WTC11 (cell line): ENCODE data around the gene FAM114A1. TPM values are rescaled to one million over a fixed set of nuclear protein-coding genes. Genes with fewer than 3 reads are reported as not detected.

ENCODE experiments used
- ATAC-seq: fragments of 200-7000 bp; cut with Tn5 transposase; 2 replicates; pipeline ENCODE4 v1.10.0; 2021; ENCODE audit warnings: mild to moderate bottlenecking, moderate library complexity
- CTCF ChIA-PET: fragments of 300-600 bp; sonication (Branson Sonifier 250); formaldehyde crosslinking; loops from one replicate; lab custom pipeline; 2021; ENCODE audit warnings: antibody characterized with exemption; lab: Charles Lee
- POLR2A ChIA-PET: fragments of 350-600 bp; sonication (Branson Sonifier 250); formaldehyde crosslinking; loops from one replicate; lab custom pipeline; 2021; ENCODE audit warnings: antibody characterized with exemption; lab: Charles Lee
- DNase-seq: peaks from one replicate; pipeline ENCODE4 v3.0.0; 2021; ENCODE audit warnings: low spot score
- H3K27ac Mint-ChIP-seq: 2 replicates; pipeline ENCODE4 v1.8.0; 2021; ENCODE audit warnings: mixed read lengths
- H3K27me3 Mint-ChIP-seq: 2 replicates; pipeline ENCODE4 v1.8.0; 2021; ENCODE audit warnings: low read depth, mild to moderate bottlenecking, moderate library complexity, mixed read lengths
- H3K36me3 Mint-ChIP-seq: 2 replicates; pipeline ENCODE4 v1.8.0; 2021; ENCODE audit warnings: mixed read lengths
- H3K4me1 Mint-ChIP-seq: 2 replicates; pipeline ENCODE4 v1.8.0; 2022; ENCODE audit warnings: mixed read lengths
- H3K4me3 Mint-ChIP-seq: 2 replicates; pipeline ENCODE4 v1.8.0; 2021; ENCODE audit warnings: mild to moderate bottlenecking, moderate library complexity, mixed read lengths
- H3K9me3 Mint-ChIP-seq: 2 replicates; pipeline ENCODE4 v1.8.0; 2021; ENCODE audit warnings: mixed read lengths
- CREM ChIP-seq: sonication (generic); formaldehyde crosslinking; IDR thresholded peaks from 2 replicates; pipeline ENCODE4 v1.8.1; 2022; ENCODE audit warnings: mild to moderate bottlenecking, missing genetic modification reagents, moderate library complexity
- EMX1 ChIP-seq: fragments of 250-450 bp; sonication (Bioruptor Pico); IDR thresholded peaks from 2 replicates; pipeline ENCODE4 v1.8.0; 2021; ENCODE audit warnings: mild to moderate bottlenecking
- ETV6 ChIP-seq: sonication (generic); formaldehyde crosslinking; IDR thresholded peaks from 2 replicates; pipeline ENCODE4 v1.8.1; 2022; ENCODE audit warnings: mild to moderate bottlenecking, missing genetic modification reagents
- FOXJ3 ChIP-seq: sonication (generic); formaldehyde crosslinking; IDR thresholded peaks from 2 replicates; pipeline ENCODE4 v1.9.0; 2021; ENCODE audit warnings: missing genetic modification reagents, mild to moderate bottlenecking, borderline replicate concordance
- GABPB1 ChIP-seq: sonication (generic); formaldehyde crosslinking; IDR thresholded peaks from 2 replicates; pipeline ENCODE4 v1.8.1; 2023; ENCODE audit warnings: mild to moderate bottlenecking, missing genetic modification reagents
- IRF2 ChIP-seq: sonication (generic); formaldehyde crosslinking; IDR thresholded peaks from 2 replicates; pipeline ENCODE4 v1.8.0; 2022; ENCODE audit warnings: low read depth, missing genetic modification reagents, borderline replicate concordance
- KAT7 ChIP-seq: sonication (generic); formaldehyde crosslinking; IDR thresholded peaks from 2 replicates; pipeline ENCODE4 v1.8.1; 2023; ENCODE audit warnings: missing genetic modification reagents, mild to moderate bottlenecking, borderline replicate concordance
- MXD4 ChIP-seq: fragments of 250-450 bp; sonication (Bioruptor Pico); IDR thresholded peaks from 2 replicates; pipeline ENCODE4 v1.8.0; 2021; ENCODE audit warnings: mild to moderate bottlenecking, moderate library complexity, borderline replicate concordance
- NFATC4 ChIP-seq: fragments of 250-450 bp; sonication (Bioruptor Pico); IDR thresholded peaks from 2 replicates; pipeline ENCODE4 v1.9.0; 2021; ENCODE audit warnings: mild to moderate bottlenecking
- NR1H2 ChIP-seq: sonication (generic); formaldehyde crosslinking; IDR thresholded peaks from 2 replicates; pipeline ENCODE4 v1.9.0; 2021; ENCODE audit warnings: mild to moderate bottlenecking, moderate library complexity, missing genetic modification reagents
- NR3C1 ChIP-seq: sonication (generic); formaldehyde crosslinking; conservative IDR thresholded peaks from 2 replicates; pipeline ENCODE4 v1.8.1; 2023; ENCODE audit warnings: low read depth, mild to moderate bottlenecking, missing genetic modification reagents
- RORB ChIP-seq: fragments of 250-450 bp; sonication (Bioruptor Pico); IDR thresholded peaks from 2 replicates; pipeline ENCODE4 v1.9.0; 2021; ENCODE audit warnings: mild to moderate bottlenecking
- SMAD3 ChIP-seq: sonication (generic); formaldehyde crosslinking; IDR thresholded peaks from 2 replicates; pipeline ENCODE4 v1.8.0; 2022; ENCODE audit warnings: missing genetic modification reagents, mild to moderate bottlenecking, borderline replicate concordance
- ZNF121 ChIP-seq: sonication (generic); formaldehyde crosslinking; IDR thresholded peaks from 2 replicates; pipeline ENCODE4 v1.8.0; 2023; ENCODE audit warnings: missing genetic modification reagents
- ZNF219 ChIP-seq: sonication (generic); formaldehyde crosslinking; IDR thresholded peaks from 2 replicates; pipeline ENCODE4 v1.8.0; 2023; ENCODE audit warnings: missing genetic modification reagents, mild to moderate bottlenecking, borderline replicate concordance
- ZNF263 ChIP-seq: sonication (generic); formaldehyde crosslinking; IDR thresholded peaks from 2 replicates; pipeline ENCODE4 v1.8.1; 2022; ENCODE audit warnings: low read depth, mild to moderate bottlenecking, moderate library complexity, missing genetic modification reagents
- ZNF416 ChIP-seq: fragments of 250-450 bp; sonication (Bioruptor Pico); IDR thresholded peaks from 2 replicates; pipeline ENCODE4 v1.9.0; 2021; ENCODE audit warnings: mild to moderate bottlenecking, inconsistent platforms
- ZNF425 ChIP-seq: fragments of 250-450 bp; sonication (Bioruptor Pico); conservative IDR thresholded peaks from 2 replicates; pipeline ENCODE4 v1.9.0; 2021; ENCODE audit warnings: mild to moderate bottlenecking
- total RNA-seq: library from RNA; stranded (reverse); gene quantifications from 3 replicates; pipeline ENCODE4 v1.2.3, GENCODE V29; 2021
- TF ChIP-seq, protein P1 (sequence below): fragments of 200-600 bp; IDR thresholded peaks from 2 replicates; pipeline ENCODE4 v1.8.0; 2022; ENCODE audit warnings: antibody characterized with exemption
- TF ChIP-seq, protein P2 (sequence below): sonication (generic); formaldehyde crosslinking; IDR thresholded peaks from 2 replicates; pipeline ENCODE4 v1.8.0; 2023; ENCODE audit warnings: missing genetic modification reagents, mild to moderate bottlenecking, borderline replicate concordance
- TF ChIP-seq, protein P3 (sequence below): sonication (generic); formaldehyde crosslinking; IDR thresholded peaks from 2 replicates; pipeline ENCODE4 v1.8.1; 2023; ENCODE audit warnings: mild to moderate bottlenecking, missing genetic modification reagents, moderate library complexity
- TF ChIP-seq, protein P4 (sequence below): sonication (generic); formaldehyde crosslinking; IDR thresholded peaks from 2 replicates; pipeline ENCODE4 v1.8.1; 2022; ENCODE audit warnings: low read depth, mild to moderate bottlenecking, moderate library complexity, missing genetic modification reagents, borderline replicate concordance

Gene FAM114A1
- total RNA-seq, 1 experiment from 2014 or later: 17.6 TPM

DNA sequence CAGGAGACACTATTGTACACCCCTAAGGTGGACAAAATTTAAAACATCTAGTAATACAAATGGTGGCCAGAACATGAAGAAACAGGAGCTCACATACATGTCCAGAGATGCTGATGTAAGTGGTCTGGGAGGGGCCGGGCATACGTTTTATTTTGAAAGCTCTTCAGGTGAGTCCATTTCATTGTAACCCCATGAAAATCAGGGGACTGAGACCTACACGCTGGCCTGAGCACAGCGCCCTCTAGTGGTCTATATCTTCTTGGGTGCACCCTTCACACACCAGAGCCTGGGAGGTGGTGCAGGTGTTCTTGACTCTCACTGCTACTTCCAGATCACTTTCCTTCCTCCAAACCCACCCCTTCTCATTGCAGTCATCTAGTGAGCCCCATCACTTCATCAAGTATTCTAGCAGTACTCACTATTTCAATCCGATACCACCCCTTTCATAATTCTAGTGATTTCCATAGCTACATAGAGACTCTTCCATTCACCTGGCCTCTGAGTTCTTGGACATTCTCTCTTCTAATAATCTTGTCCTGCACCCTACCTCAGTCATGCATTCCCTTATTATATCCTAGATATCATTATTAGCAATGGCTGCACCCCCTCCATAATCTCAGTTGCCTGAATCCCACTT lies 6.7 kb upstream of the FAM114A1 start:
- no peak overlapping the region for H3K27ac Mint-ChIP-seq
- ATAC-seq (peak; percentile 96), DNase-seq (peak; percentile 76)
- POLR2A ChIA-PET: no interaction called here
- H3K4me3 Mint-ChIP-seq: no peak overlapping the region
- H3K9me3 Mint-ChIP-seq: no peaks in the 10 kb centered on the region
- TF ChIP-seq ETV6 (CRISPR knock-in tag): no peak
- TF ChIP-seq ZNF263: no peak
- TF ChIP-seq, protein P1, sequence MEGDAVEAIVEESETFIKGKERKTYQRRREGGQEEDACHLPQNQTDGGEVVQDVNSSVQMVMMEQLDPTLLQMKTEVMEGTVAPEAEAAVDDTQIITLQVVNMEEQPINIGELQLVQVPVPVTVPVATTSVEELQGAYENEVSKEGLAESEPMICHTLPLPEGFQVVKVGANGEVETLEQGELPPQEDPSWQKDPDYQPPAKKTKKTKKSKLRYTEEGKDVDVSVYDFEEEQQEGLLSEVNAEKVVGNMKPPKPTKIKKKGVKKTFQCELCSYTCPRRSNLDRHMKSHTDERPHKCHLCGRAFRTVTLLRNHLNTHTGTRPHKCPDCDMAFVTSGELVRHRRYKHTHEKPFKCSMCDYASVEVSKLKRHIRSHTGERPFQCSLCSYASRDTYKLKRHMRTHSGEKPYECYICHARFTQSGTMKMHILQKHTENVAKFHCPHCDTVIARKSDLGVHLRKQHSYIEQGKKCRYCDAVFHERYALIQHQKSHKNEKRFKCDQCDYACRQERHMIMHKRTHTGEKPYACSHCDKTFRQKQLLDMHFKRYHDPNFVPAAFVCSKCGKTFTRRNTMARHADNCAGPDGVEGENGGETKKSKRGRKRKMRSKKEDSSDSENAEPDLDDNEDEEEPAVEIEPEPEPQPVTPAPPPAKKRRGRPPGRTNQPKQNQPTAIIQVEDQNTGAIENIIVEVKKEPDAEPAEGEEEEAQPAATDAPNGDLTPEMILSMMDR: peak; percentile 95
- TF ChIP-seq NR1H2 (CRISPR knock-in tag): no peak
- CTCF ChIA-PET: interaction anchor here (0.6 to 1.9 kb wide), 32 partner anchors 10 to 792 kb away, joined by 3 to 45 read pairs (median 4); partner anchors contain the start of gene TLR10
- peaks cover 5% of the 10 kb centered on the region; the same call in 1 of the 2 replicates for H3K27me3 Mint-ChIP-seq
- peaks cover 23% of the 10 kb centered on the region for H3K4me1 Mint-ChIP-seq
- no peaks in the 10 kb centered on the region for H3K36me3 Mint-ChIP-seq

GRCh38 chr4:38861791-38862190 lies 5.8 kb upstream of the FAM114A1 start:
- ChIA-PET CTCF (interaction anchor here (1.8 kb wide), 1 partner anchor 12 kb away, joined by 18 read pairs; no protein-coding TSS in a partner anchor), POLR2A (no interaction called here)
- peaks cover 5% of the 10 kb centered on the region; the same call in 1 of the 2 replicates for H3K27me3 Mint-ChIP-seq
- no peak for ATAC-seq
- peaks cover 17% of the 10 kb centered on the region for H3K4me1 Mint-ChIP-seq
- H3K9me3 Mint-ChIP-seq: no peaks in the 10 kb centered on the region
- no peak overlapping the region for H3K4me3 Mint-ChIP-seq
- H3K27ac Mint-ChIP-seq: no peak overlapping the region
- no peak for DNase-seq
- H3K36me3 Mint-ChIP-seq: no peaks in the 10 kb centered on the region
- TF ChIP-seq ZNF121 (CRISPR knock-in tag) (no peak), EMX1 (no peak), KAT7 (CRISPR knock-in tag) (no peak), CREM (CRISPR knock-in tag) (no peak), NFATC4 (CRISPR knock-in tag) (no peak)
- TF ChIP-seq, all 79 proteins: peak for 0

- Mint-ChIP-seq H3K27me3 (peaks cover 5% of the 10 kb centered on the region; the same call in 1 of the 2 replicates), H3K36me3 (no peaks in the 10 kb centered on the region; the same call in 1 of the 2 replicates), H3K4me1 (peaks cover 16% of the 10 kb centered on the region), H3K9me3 (no peaks in the 10 kb centered on the region), H3K4me3 (no peak overlapping the region), H3K27ac (no peak overlapping the region)
- no peak for DNase-seq
- POLR2A ChIA-PET: no interaction called here
- CTCF ChIA-PET: no interaction called here
- no peak for ATAC-seq
- TF ChIP-seq KAT7 (CRISPR knock-in tag) (no peak), SMAD3 (no peak), ZNF416 (CRISPR knock-in tag) (no peak), MXD4 (CRISPR knock-in tag) (no peak), ZNF219 (CRISPR knock-in tag) (no peak), GABPB1 (CRISPR knock-in tag) (no peak), IRF2 (CRISPR knock-in tag) (no peak), ZNF425 (CRISPR knock-in tag) (no peak), RORB (no peak), FOXJ3 (CRISPR knock-in tag) (no peak), NR3C1 (no peak)
- TF ChIP-seq, protein P2, sequence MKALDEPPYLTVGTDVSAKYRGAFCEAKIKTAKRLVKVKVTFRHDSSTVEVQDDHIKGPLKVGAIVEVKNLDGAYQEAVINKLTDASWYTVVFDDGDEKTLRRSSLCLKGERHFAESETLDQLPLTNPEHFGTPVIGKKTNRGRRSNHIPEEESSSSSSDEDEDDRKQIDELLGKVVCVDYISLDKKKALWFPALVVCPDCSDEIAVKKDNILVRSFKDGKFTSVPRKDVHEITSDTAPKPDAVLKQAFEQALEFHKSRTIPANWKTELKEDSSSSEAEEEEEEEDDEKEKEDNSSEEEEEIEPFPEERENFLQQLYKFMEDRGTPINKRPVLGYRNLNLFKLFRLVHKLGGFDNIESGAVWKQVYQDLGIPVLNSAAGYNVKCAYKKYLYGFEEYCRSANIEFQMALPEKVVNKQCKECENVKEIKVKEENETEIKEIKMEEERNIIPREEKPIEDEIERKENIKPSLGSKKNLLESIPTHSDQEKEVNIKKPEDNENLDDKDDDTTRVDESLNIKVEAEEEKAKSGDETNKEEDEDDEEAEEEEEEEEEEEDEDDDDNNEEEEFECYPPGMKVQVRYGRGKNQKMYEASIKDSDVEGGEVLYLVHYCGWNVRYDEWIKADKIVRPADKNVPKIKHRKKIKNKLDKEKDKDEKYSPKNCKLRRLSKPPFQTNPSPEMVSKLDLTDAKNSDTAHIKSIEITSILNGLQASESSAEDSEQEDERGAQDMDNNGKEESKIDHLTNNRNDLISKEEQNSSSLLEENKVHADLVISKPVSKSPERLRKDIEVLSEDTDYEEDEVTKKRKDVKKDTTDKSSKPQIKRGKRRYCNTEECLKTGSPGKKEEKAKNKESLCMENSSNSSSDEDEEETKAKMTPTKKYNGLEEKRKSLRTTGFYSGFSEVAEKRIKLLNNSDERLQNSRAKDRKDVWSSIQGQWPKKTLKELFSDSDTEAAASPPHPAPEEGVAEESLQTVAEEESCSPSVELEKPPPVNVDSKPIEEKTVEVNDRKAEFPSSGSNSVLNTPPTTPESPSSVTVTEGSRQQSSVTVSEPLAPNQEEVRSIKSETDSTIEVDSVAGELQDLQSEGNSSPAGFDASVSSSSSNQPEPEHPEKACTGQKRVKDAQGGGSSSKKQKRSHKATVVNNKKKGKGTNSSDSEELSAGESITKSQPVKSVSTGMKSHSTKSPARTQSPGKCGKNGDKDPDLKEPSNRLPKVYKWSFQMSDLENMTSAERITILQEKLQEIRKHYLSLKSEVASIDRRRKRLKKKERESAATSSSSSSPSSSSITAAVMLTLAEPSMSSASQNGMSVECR (CRISPR knock-in tag): no peak
- TF ChIP-seq, protein P3, sequence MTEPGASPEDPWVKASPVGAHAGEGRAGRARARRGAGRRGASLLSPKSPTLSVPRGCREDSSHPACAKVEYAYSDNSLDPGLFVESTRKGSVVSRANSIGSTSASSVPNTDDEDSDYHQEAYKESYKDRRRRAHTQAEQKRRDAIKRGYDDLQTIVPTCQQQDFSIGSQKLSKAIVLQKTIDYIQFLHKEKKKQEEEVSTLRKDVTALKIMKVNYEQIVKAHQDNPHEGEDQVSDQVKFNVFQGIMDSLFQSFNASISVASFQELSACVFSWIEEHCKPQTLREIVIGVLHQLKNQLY (CRISPR knock-in tag): no peak
- TF ChIP-seq, protein P4, sequence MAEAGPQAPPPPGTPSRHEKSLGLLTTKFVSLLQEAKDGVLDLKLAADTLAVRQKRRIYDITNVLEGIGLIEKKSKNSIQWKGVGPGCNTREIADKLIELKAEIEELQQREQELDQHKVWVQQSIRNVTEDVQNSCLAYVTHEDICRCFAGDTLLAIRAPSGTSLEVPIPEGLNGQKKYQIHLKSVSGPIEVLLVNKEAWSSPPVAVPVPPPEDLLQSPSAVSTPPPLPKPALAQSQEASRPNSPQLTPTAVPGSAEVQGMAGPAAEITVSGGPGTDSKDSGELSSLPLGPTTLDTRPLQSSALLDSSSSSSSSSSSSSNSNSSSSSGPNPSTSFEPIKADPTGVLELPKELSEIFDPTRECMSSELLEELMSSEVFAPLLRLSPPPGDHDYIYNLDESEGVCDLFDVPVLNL (CRISPR knock-in tag): no peak
Measured at GRCh38 chr4:38865445-38865844, 2.2 kb upstream of the FAM114A1 start.
